IMR-90 (cell line): ENCODE measurements around the gene CSNK2A1. TPM values are rescaled to one million over a fixed set of nuclear protein-coding genes. Genes with fewer than 3 reads are reported as not detected.

ENCODE experiments used
- ATAC-seq: fragments of 200-7000 bp; cut with Tn5 transposase; 2 replicates; pipeline ENCODE4 v1.9.1; 2020; ENCODE audit warnings: low read depth, mild to moderate bottlenecking, moderate library complexity
- BruUV-seq: library from RNA; stranded (reverse); fragments of 400-500 nt; replicated peaks from 2 replicates; lab custom pipeline; 2021; lab: Mats Ljungman, UMichigan
- CTCF ChIA-PET: fragments of 300-600 bp; formaldehyde crosslinking; extraction: SDS; loops from one replicate; lab custom pipeline; 2021; ENCODE audit warnings: antibody characterized with exemption; lab: Yijun Ruan, JAX
- POLR2A ChIA-PET: fragments of 300-600 bp; sonication (Branson Sonifier 250); formaldehyde crosslinking; loops from one replicate; lab custom pipeline; 2022; ENCODE audit warnings: antibody characterized with exemption; ENCODE audit not compliant: unreplicated experiment; lab: Charles Lee
- DNase-seq: peaks from one replicate; pipeline ENCODE4 v3.0.0; 2013
- H2AFZ ChIP-seq: replicated peaks from 2 replicates; pipeline ENCODE3; 2013; ENCODE audit warnings: low read length, mild to moderate bottlenecking; ENCODE audit not compliant: poor library complexity
- H2AK5ac ChIP-seq: 2 replicates; pipeline ENCODE4 v1.6.1; 2013; ENCODE audit warnings: low read depth, low read length, inconsistent platforms
- H2AK9ac ChIP-seq: replicated peaks from 2 replicates; pipeline ENCODE3; 2013; ENCODE audit warnings: mild to moderate bottlenecking, low read depth, low read length, moderate library complexity; ENCODE audit not compliant: poor library complexity
- H2BK120ac ChIP-seq: 2 replicates; pipeline ENCODE4 v1.6.1; 2013; ENCODE audit warnings: low read depth, low read length, inconsistent platforms
- H2BK15ac ChIP-seq: 3 replicates; pipeline ENCODE4 v1.6.1; 2013; ENCODE audit warnings: low read depth, low read length, inconsistent platforms
- H2BK20ac ChIP-seq: 2 replicates; pipeline ENCODE4 v1.6.1; 2013; ENCODE audit warnings: low read depth, mild to moderate bottlenecking, inconsistent platforms, low read length, moderate library complexity
- H2BK5ac ChIP-seq: 2 replicates; pipeline ENCODE4 v1.6.1; 2013; ENCODE audit warnings: mild to moderate bottlenecking, low read depth, low read length, inconsistent platforms; ENCODE audit not compliant: poor library complexity, severe bottlenecking
- H3K14ac ChIP-seq: replicated peaks from 2 replicates; pipeline ENCODE4 v1.6.1; 2013; ENCODE audit warnings: low read depth, low read length, inconsistent platforms
- H3K18ac ChIP-seq: 2 replicates; pipeline ENCODE4 v1.6.1; 2013; ENCODE audit warnings: low read depth, low read length, control low read depth
- H3K23ac ChIP-seq: 2 replicates; pipeline ENCODE4 v1.6.1; 2013; ENCODE audit warnings: low read depth, low read length, inconsistent platforms
- H3K27ac ChIP-seq: 2 replicates; pipeline ENCODE4 v1.5.1; 2013; ENCODE audit warnings: mild to moderate bottlenecking, control low read depth, low read length; ENCODE audit not compliant: insufficient read depth
- H3K27me3 ChIP-seq: 2 replicates; pipeline ENCODE4 v1.6.1; 2013; ENCODE audit warnings: low read length; ENCODE audit not compliant: control insufficient read depth, insufficient read depth
- H3K36me3 ChIP-seq: 2 replicates; pipeline ENCODE4 v1.6.1; 2013; ENCODE audit warnings: low read length, mixed read lengths; ENCODE audit not compliant: control insufficient read depth, insufficient read depth
- H3K4ac ChIP-seq: 2 replicates; pipeline ENCODE4 v1.6.1; 2013; ENCODE audit warnings: low read depth, low read length, inconsistent platforms
- H3K4me1 ChIP-seq: 2 replicates; pipeline ENCODE4 v1.6.1; 2013; ENCODE audit warnings: low read length, mixed read lengths; ENCODE audit not compliant: control insufficient read depth, insufficient read depth
- H3K4me2 ChIP-seq: 2 replicates; pipeline ENCODE4 v1.6.1; 2013; ENCODE audit warnings: low read depth, mild to moderate bottlenecking, control low read depth, low read length, moderate library complexity
- H3K4me3 ChIP-seq: 2 replicates; pipeline ENCODE4 v1.5.1; 2013; ENCODE audit warnings: low read depth, mild to moderate bottlenecking, control low read depth, low read length, moderate library complexity; ENCODE audit not compliant: insufficient read depth
- H3K56ac ChIP-seq: 2 replicates; pipeline ENCODE4 v1.6.1; 2013; ENCODE audit warnings: low read length, inconsistent platforms; ENCODE audit not compliant: insufficient read depth; ENCODE audit errors: extremely low read depth
- H3K79me1 ChIP-seq, 2 experiments: 2 replicates each; pipeline ENCODE4 v1.6.1; 2013; ENCODE audit warnings: low read length in 2 of 2, inconsistent platforms in 1 of 2, low read depth in 1 of 2
- H3K9ac ChIP-seq: 2 replicates; pipeline ENCODE4 v1.6.1; 2013; ENCODE audit warnings: low read depth, low read length, control low read depth
- H3K9me1 ChIP-seq: 2 replicates; pipeline ENCODE4 v1.6.1; 2013; ENCODE audit warnings: low read length, inconsistent platforms; ENCODE audit not compliant: insufficient read depth
- H3K9me3 ChIP-seq: 2 replicates; pipeline ENCODE4 v1.6.1; 2013; ENCODE audit warnings: low read length; ENCODE audit not compliant: control insufficient read depth, insufficient read depth
- H4K20me1 ChIP-seq: 2 replicates; pipeline ENCODE4 v1.6.1; 2013; ENCODE audit warnings: low read length, inconsistent platforms; ENCODE audit not compliant: insufficient read depth
- H4K5ac ChIP-seq: 2 replicates; pipeline ENCODE4 v1.6.1; 2013; ENCODE audit warnings: mild to moderate bottlenecking, low read depth, low read length, control low read depth
- H4K8ac ChIP-seq, 2 experiments: 2 replicates each; pipeline ENCODE4 v1.6.1; 2013; ENCODE audit warnings: low read depth in 2 of 2, low read length in 2 of 2, control low read depth in 1 of 2, inconsistent platforms in 1 of 2
- H4K91ac ChIP-seq: 2 replicates; pipeline ENCODE4 v1.6.1; 2013; ENCODE audit warnings: low read depth, low read length, inconsistent platforms; ENCODE audit not compliant: insufficient read depth
- BHLHE40 ChIP-seq: fragments of 150-350 bp; IDR thresholded peaks from 2 replicates; pipeline ENCODE4 v1.6.1; 2016; ENCODE audit warnings: mild to moderate bottlenecking, low read depth, low read length
- CEBPB ChIP-seq: IDR thresholded peaks from 2 replicates; pipeline ENCODE4 v1.6.1; 2012; ENCODE audit warnings: low read depth, low read length, improper control_type of control experiment
- CHD1 ChIP-seq: IDR thresholded peaks from 2 replicates; pipeline ENCODE4 v1.6.1; 2012; ENCODE audit warnings: low read depth, low read length, improper control_type of control experiment
- FOS ChIP-seq: fragments of 150-350 bp; IDR thresholded peaks from 2 replicates; pipeline ENCODE4 v1.6.1; 2016; ENCODE audit warnings: low read depth, low read length
- MAFK ChIP-seq: IDR thresholded peaks from 2 replicates; pipeline ENCODE4 v1.6.1; 2012; ENCODE audit warnings: low read depth, low read length, improper control_type of control experiment
- MAZ ChIP-seq: IDR thresholded peaks from 2 replicates; pipeline ENCODE4 v1.6.1; 2012; ENCODE audit warnings: low read depth, mild to moderate bottlenecking, low read length, improper control_type of control experiment, moderate library complexity, borderline replicate concordance
- MXI1 ChIP-seq: IDR thresholded peaks from 2 replicates; pipeline ENCODE4 v1.6.1; 2012; ENCODE audit warnings: low read depth, mild to moderate bottlenecking, low read length, moderate library complexity, borderline replicate concordance
- NFE2L2 ChIP-seq: fragments of 150-350 bp; IDR thresholded peaks from 2 replicates; pipeline ENCODE4 v1.6.1; 2016; ENCODE audit warnings: low read depth, mild to moderate bottlenecking, low read length
- POLR2A ChIP-seq: IDR thresholded peaks from 2 replicates; pipeline ENCODE4 v1.6.1; 2012; ENCODE audit warnings: mild to moderate bottlenecking, low read depth, low read length
- RAD21 ChIP-seq: IDR thresholded peaks from 2 replicates; pipeline ENCODE4 v1.6.1; 2012; ENCODE audit warnings: low read length, improper control_type of control experiment
- RCOR1 ChIP-seq: IDR thresholded peaks from 2 replicates; pipeline ENCODE4 v1.6.1; 2012; ENCODE audit warnings: mild to moderate bottlenecking, low read length, improper control_type of control experiment; ENCODE audit not compliant: insufficient replicate concordance
- RFX5 ChIP-seq: IDR thresholded peaks from 2 replicates; pipeline ENCODE4 v1.8.0; 2012; ENCODE audit warnings: low read depth, mild to moderate bottlenecking, low read length, moderate library complexity
- SMC3 ChIP-seq: fragments of 150-350 bp; IDR thresholded peaks from 2 replicates; pipeline ENCODE4 v1.6.1; 2016; ENCODE audit warnings: low read depth, mild to moderate bottlenecking, antibody characterized with exemption, low read length, moderate library complexity
- WGBS, 2 experiments: methylation state at CpG; one replicate each; pipeline versions ENCODE4 v1.1.5 to v1.1.7; 2013; ENCODE audit warnings: missing lambda C conversion rate in 2 of 2; ENCODE audit not compliant: insufficient read length in 1 of 2; ENCODE audit errors: extremely low coverage in 2 of 2; 5-methylcytosine and 5-hydroxymethylcytosine counted together
- dilution Hi-C: fragments of 300-500 bp; cut with HindIII; formaldehyde crosslinking; loops from one replicate; pipeline ENCODE4 v1.14.3; 2018; ENCODE audit warnings: low sequenced_read_pairs; ENCODE audit not compliant: unreplicated experiment
- in situ Hi-C: fragments of 300-500 bp; cut with MboI; formaldehyde crosslinking; loops from 3 replicates; pipeline ENCODE4 v1.14.3; 2019; ENCODE audit warnings: low sequenced_read_pairs, inconsistent platforms, mixed read lengths
- intact Hi-C: fragments of 100-400 bp; cut with micrococcal nuclease; formaldehyde crosslinking; loops from 2 replicates; pipeline ENCODE4 v1.10.0; 2022
- polyA plus RNA-seq, 3 experiments: library from polyadenylated mRNA; depleted of rRNA; stranded (reverse); fragments of >200 nt; gene quantifications; 2 replicates each; pipeline ENCODE4 v1.2.3, GENCODE V29; 2012; ENCODE audit warnings: low replicate concordance in 1 of 3
- total RNA-seq: library from RNA; depleted of rRNA; stranded (reverse); fragments of >200 nt; gene quantifications from 2 replicates; pipeline ENCODE4 v1.2.3, GENCODE V29; 2012
- TF ChIP-seq, protein P1 (sequence below): conservative IDR thresholded peaks from 2 replicates; pipeline ENCODE4 v1.5.1; 2012; ENCODE audit warnings: mild to moderate bottlenecking, low read depth, low read length, improper control_type of control experiment
- TF ChIP-seq, protein P2 (sequence below): fragments of 150-350 bp; IDR thresholded peaks from 2 replicates; pipeline ENCODE4 v1.6.1; 2017; ENCODE audit warnings: mild to moderate bottlenecking, antibody characterized with exemption, low read length, low read depth
- TF ChIP-seq, protein P3 (sequence below): fragments of 150-350 bp; IDR thresholded peaks from 2 replicates; pipeline ENCODE4 v1.6.1; 2016; ENCODE audit warnings: low read depth, mild to moderate bottlenecking, low read length, moderate library complexity, borderline replicate concordance

Gene CSNK2A1
- total and polyA plus RNA-seq, 2 of the 4 experiments (the other 2 are of a cell fraction): 86.3 to 151 TPM

DNA sequence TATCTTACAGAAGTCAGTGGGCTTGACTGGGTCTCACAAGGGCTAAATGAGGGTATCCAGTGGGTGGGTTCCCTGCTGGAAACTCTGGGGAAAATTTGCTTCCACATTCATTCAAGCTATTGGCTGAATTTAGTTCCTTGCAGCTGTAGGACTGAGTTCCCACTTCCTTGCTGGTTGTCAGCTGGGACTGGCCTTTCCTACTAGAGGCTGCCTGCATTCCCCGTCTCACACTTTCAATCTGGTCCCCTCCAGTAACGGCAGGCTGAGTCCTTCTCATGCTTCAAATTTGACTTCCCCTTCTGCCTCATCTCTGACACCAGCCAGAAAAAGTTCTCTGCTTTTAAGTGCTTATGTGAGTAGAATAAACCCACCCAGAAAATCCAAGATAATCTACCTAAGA is 4.4 kb downstream of the CSNK2A1 start:
- Histone ChIP-seq H2AK5ac (no peak overlapping the region), H3K9me3 (peaks cover 9% of the 10 kb centered on the region), H3K27ac (no peak overlapping the region), H3K79me1 (peaks cover 6 to 63% of the 10 kb centered on the region in 2 experiments; a peak in 3 of 4 replicates), H2BK120ac (no peak overlapping the region), H3K27me3 (no peaks in the 10 kb centered on the region), H2BK5ac (no peak overlapping the region), H4K91ac (no peak overlapping the region), H4K8ac (no peak overlapping the region), H3K18ac (no peak overlapping the region), H4K5ac (no peak overlapping the region), H3K36me3 (peaks cover 6% of the 10 kb centered on the region), H3K9me1 (no peaks in the 10 kb centered on the region; the same call in 1 of the 2 replicates), H2BK20ac (no peak overlapping the region), H3K4ac (no peak overlapping the region), H2AFZ (no peak overlapping the region), H3K9ac (no peak overlapping the region), H4K20me1 (peaks cover 83% of the 10 kb centered on the region), H3K56ac (no peak overlapping the region), H2BK15ac (no peak overlapping the region), H3K4me2 (no peak overlapping the region), H2AK9ac (no peak overlapping the region), H3K4me1 (peaks cover 3% of the 10 kb centered on the region), H3K4me3 (no peak overlapping the region), H3K14ac (no peak overlapping the region), H3K23ac (no peak overlapping the region)
- no TSS peak for BruUV-seq
- intact Hi-C loops (no loop called here), in situ Hi-C loops (no loop called here), dilution Hi-C loops (no loop called here)
- WGBS, 2 experiments: no CpG with 5 or more reads among the region's 2 CpGs
- POLR2A ChIA-PET: no interaction called here
- CTCF ChIA-PET: no interaction called here
- TF ChIP-seq BHLHE40: no peak
- no peak for TF ChIP-seq RCOR1
- TF ChIP-seq, protein P1, sequence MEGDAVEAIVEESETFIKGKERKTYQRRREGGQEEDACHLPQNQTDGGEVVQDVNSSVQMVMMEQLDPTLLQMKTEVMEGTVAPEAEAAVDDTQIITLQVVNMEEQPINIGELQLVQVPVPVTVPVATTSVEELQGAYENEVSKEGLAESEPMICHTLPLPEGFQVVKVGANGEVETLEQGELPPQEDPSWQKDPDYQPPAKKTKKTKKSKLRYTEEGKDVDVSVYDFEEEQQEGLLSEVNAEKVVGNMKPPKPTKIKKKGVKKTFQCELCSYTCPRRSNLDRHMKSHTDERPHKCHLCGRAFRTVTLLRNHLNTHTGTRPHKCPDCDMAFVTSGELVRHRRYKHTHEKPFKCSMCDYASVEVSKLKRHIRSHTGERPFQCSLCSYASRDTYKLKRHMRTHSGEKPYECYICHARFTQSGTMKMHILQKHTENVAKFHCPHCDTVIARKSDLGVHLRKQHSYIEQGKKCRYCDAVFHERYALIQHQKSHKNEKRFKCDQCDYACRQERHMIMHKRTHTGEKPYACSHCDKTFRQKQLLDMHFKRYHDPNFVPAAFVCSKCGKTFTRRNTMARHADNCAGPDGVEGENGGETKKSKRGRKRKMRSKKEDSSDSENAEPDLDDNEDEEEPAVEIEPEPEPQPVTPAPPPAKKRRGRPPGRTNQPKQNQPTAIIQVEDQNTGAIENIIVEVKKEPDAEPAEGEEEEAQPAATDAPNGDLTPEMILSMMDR: no peak
- no peak for TF ChIP-seq SMC3
- TF ChIP-seq, protein P2, sequence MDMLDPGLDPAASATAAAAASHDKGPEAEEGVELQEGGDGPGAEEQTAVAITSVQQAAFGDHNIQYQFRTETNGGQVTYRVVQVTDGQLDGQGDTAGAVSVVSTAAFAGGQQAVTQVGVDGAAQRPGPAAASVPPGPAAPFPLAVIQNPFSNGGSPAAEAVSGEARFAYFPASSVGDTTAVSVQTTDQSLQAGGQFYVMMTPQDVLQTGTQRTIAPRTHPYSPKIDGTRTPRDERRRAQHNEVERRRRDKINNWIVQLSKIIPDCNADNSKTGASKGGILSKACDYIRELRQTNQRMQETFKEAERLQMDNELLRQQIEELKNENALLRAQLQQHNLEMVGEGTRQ: no peak
- no peak for TF ChIP-seq CHD1
- no peak for TF ChIP-seq POLR2A
- TF ChIP-seq RFX5: no peak
- TF ChIP-seq, protein P3, sequence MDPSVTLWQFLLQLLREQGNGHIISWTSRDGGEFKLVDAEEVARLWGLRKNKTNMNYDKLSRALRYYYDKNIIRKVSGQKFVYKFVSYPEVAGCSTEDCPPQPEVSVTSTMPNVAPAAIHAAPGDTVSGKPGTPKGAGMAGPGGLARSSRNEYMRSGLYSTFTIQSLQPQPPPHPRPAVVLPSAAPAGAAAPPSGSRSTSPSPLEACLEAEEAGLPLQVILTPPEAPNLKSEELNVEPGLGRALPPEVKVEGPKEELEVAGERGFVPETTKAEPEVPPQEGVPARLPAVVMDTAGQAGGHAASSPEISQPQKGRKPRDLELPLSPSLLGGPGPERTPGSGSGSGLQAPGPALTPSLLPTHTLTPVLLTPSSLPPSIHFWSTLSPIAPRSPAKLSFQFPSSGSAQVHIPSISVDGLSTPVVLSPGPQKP: no peak
- TF ChIP-seq CEBPB: no peak
- TF ChIP-seq MAZ: no peak
- TF ChIP-seq FOS: no peak
- TF ChIP-seq NFE2L2: no peak
- TF ChIP-seq RAD21: no peak
- no peak for TF ChIP-seq MAFK
- no peak for TF ChIP-seq MXI1
- no peak for DNase-seq
- no peak for ATAC-seq
